GM23248 (cell line): ENCODE measurements around the gene ABCB7. TPM values are rescaled to one million over a fixed set of nuclear protein-coding genes. Genes with fewer than 3 reads are reported as not detected.

ENCODE experiments used
- DNase-seq: peaks from one replicate; pipeline ENCODE4 v3.0.0-alpha.2; 2015
- H2AFZ ChIP-seq: fragments of 200-600 bp; sonication (generic); 2 replicates; pipeline ENCODE4 v1.6.1; 2016; ENCODE audit warnings: antibody characterized with exemption
- H3F3A ChIP-seq: fragments of 200-600 bp; sonication (generic); 2 replicates; pipeline ENCODE4 v1.6.1; 2016; ENCODE audit warnings: mild to moderate bottlenecking, antibody characterized with exemption, mixed run types; ENCODE audit not compliant: insufficient read depth
- H3K27ac ChIP-seq: fragments of 200-600 bp; sonication (generic); 2 replicates; pipeline ENCODE4 v1.5.1; 2016; ENCODE audit warnings: mild to moderate bottlenecking
- H3K27me3 ChIP-seq: fragments of 200-600 bp; sonication (generic); replicated peaks from 2 replicates; pipeline ENCODE4 v1.6.1; 2016; ENCODE audit warnings: mild to moderate bottlenecking; ENCODE audit not compliant: insufficient read depth
- H3K36me3 ChIP-seq: fragments of 200-600 bp; sonication (generic); 2 replicates; pipeline ENCODE4 v1.6.1; 2016; ENCODE audit warnings: low read depth, mild to moderate bottlenecking
- H3K4me1 ChIP-seq: fragments of 200-600 bp; sonication (generic); 2 replicates; pipeline ENCODE4 v1.6.1; 2016; ENCODE audit warnings: mild to moderate bottlenecking; ENCODE audit not compliant: insufficient read depth
- H3K4me2 ChIP-seq: fragments of 200-600 bp; sonication (generic); one replicate; pipeline ENCODE4 v1.6.1; 2016; ENCODE audit warnings: mild to moderate bottlenecking; ENCODE audit not compliant: unreplicated experiment
- H3K4me3 ChIP-seq: fragments of 200-600 bp; sonication (generic); 2 replicates; pipeline ENCODE4 v1.5.1; 2016; ENCODE audit warnings: mild to moderate bottlenecking
- H3K79me2 ChIP-seq: fragments of 200-600 bp; sonication (generic); 2 replicates; pipeline ENCODE4 v1.6.1; 2016; ENCODE audit warnings: mild to moderate bottlenecking; ENCODE audit not compliant: insufficient read depth
- H3K9ac ChIP-seq: fragments of 200-600 bp; sonication (generic); 2 replicates; pipeline ENCODE4 v1.6.1; 2016; ENCODE audit warnings: mild to moderate bottlenecking
- H3K9me2 ChIP-seq: fragments of 200-600 bp; sonication (generic); 2 replicates; pipeline ENCODE4 v1.6.1; 2016; ENCODE audit warnings: mixed run types, mild to moderate bottlenecking, moderate library complexity; ENCODE audit not compliant: insufficient read depth
- H3K9me3 ChIP-seq: fragments of 200-600 bp; sonication (generic); one replicate; pipeline ENCODE4 v1.6.1; 2017; ENCODE audit warnings: low read depth
- H4K20me1 ChIP-seq: fragments of 200-600 bp; sonication (generic); 2 replicates; pipeline ENCODE4 v1.6.0; 2016; ENCODE audit not compliant: insufficient read depth
- EZH2 ChIP-seq: fragments of 200-600 bp; sonication (generic); IDR thresholded peaks from 2 replicates; pipeline ENCODE4 v1.6.1; 2018; ENCODE audit warnings: antibody characterized with exemption, mild to moderate bottlenecking; ENCODE audit not compliant: insufficient read depth, poor library complexity, severe bottlenecking
- EZH2phosphoT487 ChIP-seq: fragments of 200-600 bp; sonication (generic); IDR thresholded peaks from 2 replicates; pipeline ENCODE4 v1.6.1; 2018; ENCODE audit warnings: antibody characterized with exemption, moderate library complexity, mild to moderate bottlenecking, low read depth; ENCODE audit not compliant: insufficient read depth
- WGBS, 2 experiments: methylation state at CpG; one replicate each; pipeline ENCODE4 v1.1.6; 2015 to 2017; ENCODE audit warnings: low lambda C conversion rate in 2 of 2, low coverage in 1 of 2; ENCODE audit errors: missing lambda C conversion rate in 2 of 2; 5-methylcytosine and 5-hydroxymethylcytosine counted together
- in situ Hi-C: fragments of 300-500 bp; cut with MboI; formaldehyde crosslinking; loops from 2 replicates; pipeline ENCODE4 v1.15.0; 2020
- polyA plus RNA-seq: library from polyadenylated mRNA; unstranded; fragments of >200 nt; fragmentation: Nextera tagmentation; extraction: Ambion mirVana; gene quantifications from 2 replicates; pipeline ENCODE4 v1.2.1, GENCODE V29; 2016
- total RNA-seq: library from RNA; depleted of rRNA; stranded (reverse); fragments of >200 nt; shearing (Covaris generic); gene quantifications from 2 replicates; pipeline ENCODE4 v1.2.3, GENCODE V29; 2014

ABCB7 gene
- total and polyA plus RNA-seq, 2 experiments from 2014 or later = 5.0 to 12.2 TPM

GRCh38 chrX:75158054-75158453, 2.0 kb upstream of the ABCB7 start:
- H3K27me3 ChIP-seq = no peaks in the 10 kb centered on the region
- no peaks in the 10 kb centered on the region for H3F3A ChIP-seq
- H4K20me1 ChIP-seq = no peaks in the 10 kb centered on the region
- no peak overlapping the region for H3K27ac ChIP-seq
- DNase-seq = no peak
- no peaks in the 10 kb centered on the region for H3K36me3 ChIP-seq
- H3K79me2 ChIP-seq = peaks cover 17% of the 10 kb centered on the region; the same call in 1 of the 2 replicates
- peaks cover 9% of the 10 kb centered on the region for H3K4me1 ChIP-seq
- no peaks in the 10 kb centered on the region for H3K9me3 ChIP-seq
- 94 to 97% methylated on average over 3 of the region's 3 CpGs for WGBS, 2 experiments
- in situ Hi-C loops = no loop called here
- no peak overlapping the region for H2AFZ ChIP-seq
- no peaks in the 10 kb centered on the region for H3K9me2 ChIP-seq
- TF ChIP-seq EZH2 (no peak), EZH2phosphoT487 (no peak)
- no peak overlapping the region for H3K4me3 ChIP-seq
- no peak overlapping the region for H3K9ac ChIP-seq
- no peak overlapping the region for H3K4me2 ChIP-seq

GRCh38 chrX:75156531-75156945, 455 bp upstream of the ABCB7 start:
- Histone ChIP-seq H3K27me3 (no peaks in the 10 kb centered on the region), H3K9me3 (no peaks in the 10 kb centered on the region), H3K27ac (peak overlapping the region; percentile 91), H4K20me1 (no peaks in the 10 kb centered on the region), H3K79me2 (peaks cover 20% of the 10 kb centered on the region; the same call in 1 of the 2 replicates), H3K4me3 (peak overlapping the region; percentile 100), H3K9ac (peak overlapping the region; percentile 97), H3K9me2 (no peaks in the 10 kb centered on the region), H3K4me2 (peak overlapping the region; percentile 86), H3K4me1 (peaks cover 9% of the 10 kb centered on the region), H3F3A (no peaks in the 10 kb centered on the region), H3K36me3 (no peaks in the 10 kb centered on the region), H2AFZ (peak overlapping the region; percentile 100)
- TF ChIP-seq EZH2 (no peak), EZH2phosphoT487 (no peak)
- in situ Hi-C loops = no loop called here
- peak; percentile 44 for DNase-seq
- WGBS, 2 experiments = 1 to 2% methylated on average over 7 of the region's 7 CpGs

- peak overlapping the region; percentile 91 for H3K27ac ChIP-seq
- in situ Hi-C loops = no loop called here
Measured at GRCh38 chrX:75155447-75155826, 646 bp downstream of the ABCB7 start.

GRCh38 chrX:75154871-75155270, 1.2 kb downstream of the ABCB7 start:
- TF ChIP-seq EZH2 (no peak), EZH2phosphoT487 (no peak)
- Histone ChIP-seq H3K9me2 (no peaks in the 10 kb centered on the region), H4K20me1 (no peaks in the 10 kb centered on the region), H3K9me3 (no peaks in the 10 kb centered on the region), H3K36me3 (no peaks in the 10 kb centered on the region), H3K4me3 (peak overlapping the region; percentile 100), H3K9ac (peak overlapping the region; percentile 97; the same call in 1 of the 2 replicates), H3K27ac (0 out of 2 replicates have a peak overlapping the region, but pooled peaks have one; percentile 91), H3F3A (no peaks in the 10 kb centered on the region), H2AFZ (peak overlapping the region; percentile 100), H3K27me3 (no peaks in the 10 kb centered on the region), H3K79me2 (peaks cover 20% of the 10 kb centered on the region; the same call in 1 of the 2 replicates), H3K4me1 (peaks cover 9% of the 10 kb centered on the region), H3K4me2 (peak overlapping the region; percentile 86)
- 0 to 10% methylated on average over 1 of the region's 1 CpG for WGBS, 2 experiments
- no peak for DNase-seq
- in situ Hi-C loops = no loop called here

More at GRCh38 chrX:75155447-75155826, 646 bp downstream of the ABCB7 start:
- no peaks in the 10 kb centered on the region for H3K9me3 ChIP-seq
- H3F3A ChIP-seq = no peaks in the 10 kb centered on the region
- WGBS, 2 experiments = 0 to 1% methylated on average over 4 to 6 of the region's 6 CpGs
- no peak for TF ChIP-seq EZH2phosphoT487
- TF ChIP-seq EZH2 = no peak
- no peaks in the 10 kb centered on the region for H3K36me3 ChIP-seq
- no peaks in the 10 kb centered on the region for H3K27me3 ChIP-seq
- H3K9me2 ChIP-seq = no peaks in the 10 kb centered on the region
- H4K20me1 ChIP-seq = no peaks in the 10 kb centered on the region
- H3K79me2 ChIP-seq = peaks cover 20% of the 10 kb centered on the region; the same call in 1 of the 2 replicates
- peak overlapping the region; percentile 97 for H3K9ac ChIP-seq
- peak; percentile 50 for DNase-seq
- H2AFZ ChIP-seq = peak overlapping the region; percentile 100
- H3K4me2 ChIP-seq = peak overlapping the region; percentile 86
- peaks cover 9% of the 10 kb centered on the region for H3K4me1 ChIP-seq
- H3K4me3 ChIP-seq = peak overlapping the region; percentile 100
